ENCODE results near the gene TPCN2.
A peak's percentile ranks its signal among the peaks of the same experiment; 100 is the strongest.

Gene TPCN2

DNA sequence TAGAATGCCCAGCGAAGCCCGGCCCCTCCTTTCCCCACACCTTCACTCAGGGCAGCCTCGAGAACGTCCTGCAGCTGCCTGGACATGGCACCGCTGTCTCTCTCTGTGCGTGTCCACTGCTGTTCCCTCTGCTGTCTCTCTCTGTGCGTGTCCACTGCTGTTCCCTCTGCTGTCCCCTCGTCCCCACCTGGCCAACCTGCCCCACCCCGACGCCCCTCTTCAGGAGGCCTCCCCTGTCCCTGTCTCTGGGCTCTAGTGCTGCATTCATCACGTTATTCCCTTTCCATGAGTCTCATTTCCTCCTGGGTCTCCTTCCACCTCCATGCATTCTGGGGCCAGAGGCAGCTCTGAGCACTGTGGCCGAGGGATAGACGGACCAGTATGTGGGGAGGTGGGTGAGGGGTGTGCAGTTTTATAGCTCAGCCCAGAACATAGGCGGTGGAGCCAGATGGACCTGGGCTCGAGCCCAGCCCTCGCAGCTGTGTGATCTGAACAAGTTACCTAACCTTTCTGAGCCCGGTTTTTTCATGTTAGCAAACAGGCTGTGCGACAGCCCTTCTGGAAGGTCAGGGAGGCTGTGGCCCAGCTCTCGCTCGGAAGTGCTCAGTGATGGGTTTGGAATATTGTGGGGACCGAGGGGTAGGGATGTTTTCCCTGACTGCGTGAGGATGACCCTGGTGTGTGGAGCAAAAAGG, 65.1 kb downstream of the TPCN2 start:
- DNase-seq, result no peak

DNA sequence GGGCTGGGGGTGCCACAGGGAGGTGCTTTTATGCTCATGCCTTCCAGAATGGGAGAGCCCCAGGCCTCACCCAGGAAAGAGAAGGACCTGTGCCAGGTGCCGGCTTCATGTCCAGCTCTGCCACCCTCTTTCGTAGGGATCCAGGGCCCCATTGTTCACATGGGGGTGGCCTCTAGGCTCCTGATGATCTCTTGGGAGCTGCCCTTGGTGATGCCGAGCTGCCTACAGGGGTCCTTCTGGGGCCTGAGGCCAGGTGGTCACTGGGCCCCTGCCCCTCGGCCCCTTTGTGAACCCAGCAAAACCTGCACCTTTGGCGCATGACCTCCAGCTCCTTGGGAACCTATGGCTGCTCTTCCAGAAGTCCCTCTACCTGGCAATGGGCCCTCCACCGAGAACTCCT, 65.6 kb downstream of the TPCN2 start:
- DNase-seq, result no peak

DNA sequence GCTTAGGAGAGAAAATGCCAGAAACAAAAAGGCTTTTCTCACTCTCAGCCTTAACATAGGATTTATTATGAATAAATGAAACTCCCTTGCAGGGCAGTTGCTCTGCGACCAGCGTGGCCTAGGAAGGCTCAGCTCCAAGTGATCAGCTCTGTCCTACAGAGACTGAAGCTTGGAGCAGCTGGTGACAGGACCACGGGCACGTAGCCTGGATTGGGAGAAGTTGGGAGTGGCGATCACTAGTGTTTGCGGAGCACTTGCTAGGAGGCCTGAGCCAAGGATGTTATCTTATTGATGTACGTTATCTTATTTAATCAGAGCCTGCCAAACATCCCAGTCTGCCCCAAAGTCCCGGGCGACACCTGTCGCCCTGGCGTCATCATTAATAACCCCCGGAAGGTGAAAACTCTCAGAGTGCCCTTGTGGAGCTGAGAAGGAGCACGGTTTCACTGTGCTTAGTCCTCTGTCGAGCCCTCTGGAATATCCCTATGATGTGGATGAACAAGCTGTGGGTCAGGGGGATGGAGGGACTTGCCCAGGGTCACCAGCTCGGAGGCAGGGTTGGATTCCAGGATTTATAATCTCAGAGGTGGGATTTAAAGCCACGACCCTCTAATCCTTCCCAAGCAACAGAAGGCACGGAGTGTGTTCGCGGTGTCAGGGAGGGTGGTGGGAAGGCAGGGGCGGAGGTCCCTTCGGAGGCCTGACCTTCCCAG, 66.2 kb downstream of the TPCN2 start:
- DNase-seq, result no peak

DNA sequence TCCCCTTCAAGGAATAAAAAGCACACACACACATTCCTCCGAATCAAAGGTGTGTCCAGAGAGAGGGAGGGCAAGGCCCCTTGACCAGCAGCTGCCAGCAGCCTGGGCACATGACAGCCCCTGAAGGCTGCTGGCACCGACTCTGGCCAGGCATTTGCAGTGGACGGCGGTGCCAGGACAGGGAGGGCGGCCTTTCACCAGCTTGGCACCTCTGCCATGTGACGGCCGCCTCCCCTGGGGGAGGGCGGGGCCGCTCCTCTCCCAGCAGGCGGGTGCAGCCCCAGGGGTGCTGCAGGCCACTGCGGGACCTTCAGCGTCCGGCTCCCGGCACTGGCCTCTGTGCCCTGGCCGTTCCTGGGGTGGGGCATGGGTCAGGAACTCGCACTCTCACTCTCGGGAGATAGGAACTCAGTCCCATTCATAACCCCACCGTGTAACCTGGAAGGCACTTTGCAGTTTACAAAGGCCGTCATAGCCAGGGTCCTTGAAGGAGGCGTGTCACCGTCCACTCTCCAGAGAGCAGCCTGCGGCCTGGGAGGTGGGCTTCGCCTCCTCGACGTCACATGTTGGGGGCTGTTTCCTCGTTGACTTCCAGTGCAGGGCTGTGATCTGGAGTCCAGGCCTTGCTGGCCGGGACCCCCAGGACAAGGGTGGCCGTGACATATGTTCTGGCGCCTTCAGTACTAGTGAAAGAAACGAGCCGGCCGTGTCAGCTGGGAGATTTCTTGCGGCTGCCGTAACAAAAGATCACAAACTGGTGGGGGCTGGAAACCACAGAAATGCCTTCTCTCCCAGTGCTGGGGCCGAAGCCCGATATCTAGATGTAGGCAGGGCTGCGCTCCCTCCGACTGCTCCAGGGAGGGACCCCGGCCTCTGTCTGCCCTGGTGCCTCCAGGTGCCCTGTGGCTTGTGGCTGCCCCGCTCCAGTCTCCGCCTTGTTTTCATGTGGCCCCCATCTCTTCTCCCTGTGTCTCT, 67.1 kb downstream of the TPCN2 start:
- no peak for DNase-seq

DNA sequence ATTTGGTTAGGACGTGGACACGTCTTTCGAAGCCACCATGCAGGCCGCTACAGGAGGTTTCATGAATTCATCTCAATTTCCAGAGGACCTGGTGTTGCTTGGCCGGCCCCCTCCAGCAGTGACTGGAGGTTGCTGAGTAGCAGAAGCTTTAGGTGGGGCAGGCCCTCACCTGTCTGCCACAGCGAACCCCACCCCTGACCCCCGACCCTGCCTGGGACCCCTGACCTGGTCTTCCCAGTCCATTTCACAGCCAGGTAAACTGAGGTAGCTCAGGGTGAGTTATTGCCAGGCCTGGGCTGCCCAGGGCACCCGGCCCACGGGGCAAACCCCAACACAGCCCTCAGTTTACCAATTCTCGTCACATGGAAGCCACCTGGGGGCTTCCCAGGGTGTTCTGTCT, 67.9 kb downstream of the TPCN2 start:
- DNase-seq, result no peak

DNA sequence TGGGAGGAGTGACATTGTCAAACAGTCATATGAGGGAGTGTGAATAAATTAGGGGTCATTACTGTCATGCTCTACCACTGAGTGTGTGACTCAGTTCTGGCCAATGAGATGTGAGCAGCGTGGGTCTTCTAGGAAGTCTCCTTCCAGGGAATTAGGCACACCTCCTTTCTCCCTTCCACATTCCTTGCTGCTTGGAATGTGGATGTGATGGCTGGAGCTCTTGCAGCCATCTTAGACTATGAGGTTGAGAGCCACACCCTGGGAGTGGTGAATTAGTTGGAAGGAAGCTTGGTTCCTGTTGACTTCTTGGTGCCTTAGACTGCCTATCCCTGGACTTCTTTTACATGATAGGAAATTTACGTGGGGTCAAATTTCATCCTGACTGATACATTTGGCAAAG, 70.5 kb downstream of the TPCN2 start:
- DNase-seq, result no peak

DNA sequence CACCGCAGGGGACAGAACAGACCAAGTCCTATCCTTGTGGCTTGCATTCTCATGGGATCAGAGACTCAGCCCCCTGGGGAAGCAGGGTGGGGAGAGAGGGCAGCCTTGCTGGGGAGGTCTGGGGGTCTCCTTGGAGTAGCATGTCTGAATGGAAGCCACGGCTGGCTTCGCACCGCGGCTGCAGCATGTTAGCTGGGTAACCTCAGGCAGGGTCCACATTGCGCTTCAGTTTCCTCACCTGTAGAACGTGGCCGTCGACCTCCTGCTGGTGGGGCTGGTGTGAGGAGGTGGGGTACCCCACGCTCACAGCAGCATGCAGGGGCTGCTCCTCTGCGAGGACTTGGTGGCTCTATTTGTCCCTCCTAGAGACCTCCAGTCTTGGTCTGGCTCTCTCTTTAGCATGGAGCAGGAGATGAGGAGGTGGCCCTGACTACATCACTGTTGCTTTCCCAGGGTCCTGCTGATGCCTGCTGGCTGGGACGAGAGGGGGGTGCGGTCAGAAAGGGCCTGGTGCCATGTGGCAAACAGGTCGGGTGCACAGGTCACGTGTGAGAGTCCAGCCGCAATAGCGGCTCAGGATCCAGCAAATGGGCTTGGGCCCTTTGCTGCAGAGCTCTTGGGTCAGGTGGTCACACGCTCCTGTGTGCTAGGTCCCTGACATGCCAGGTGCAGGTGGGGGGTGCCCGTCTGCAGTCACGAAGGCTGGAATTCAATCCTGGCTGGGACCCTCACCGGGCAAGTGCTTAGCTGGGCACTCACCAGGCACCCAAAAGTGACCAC, 71.6 kb downstream of the TPCN2 start:
- DNase-seq, result no peak

DNA sequence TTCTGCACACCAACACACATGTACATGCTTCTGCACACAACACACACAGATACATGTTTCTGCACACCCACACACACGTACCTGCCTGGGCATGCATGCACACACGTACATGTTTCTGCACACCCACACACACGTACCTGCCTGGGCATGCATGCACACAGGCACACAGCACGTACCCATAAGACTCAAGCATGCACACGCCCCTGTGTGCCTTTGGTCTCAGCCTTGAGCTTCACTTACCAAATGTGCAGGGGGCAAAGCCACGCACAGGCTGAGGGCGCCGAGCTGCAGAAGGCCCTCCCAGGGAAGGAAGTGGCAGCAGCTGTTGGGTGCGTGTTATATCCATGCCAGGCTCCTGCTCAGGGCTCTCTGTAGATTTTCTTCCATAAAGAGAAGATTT, 72.3 kb downstream of the TPCN2 start:
- DNase-seq, result no peak

DNA sequence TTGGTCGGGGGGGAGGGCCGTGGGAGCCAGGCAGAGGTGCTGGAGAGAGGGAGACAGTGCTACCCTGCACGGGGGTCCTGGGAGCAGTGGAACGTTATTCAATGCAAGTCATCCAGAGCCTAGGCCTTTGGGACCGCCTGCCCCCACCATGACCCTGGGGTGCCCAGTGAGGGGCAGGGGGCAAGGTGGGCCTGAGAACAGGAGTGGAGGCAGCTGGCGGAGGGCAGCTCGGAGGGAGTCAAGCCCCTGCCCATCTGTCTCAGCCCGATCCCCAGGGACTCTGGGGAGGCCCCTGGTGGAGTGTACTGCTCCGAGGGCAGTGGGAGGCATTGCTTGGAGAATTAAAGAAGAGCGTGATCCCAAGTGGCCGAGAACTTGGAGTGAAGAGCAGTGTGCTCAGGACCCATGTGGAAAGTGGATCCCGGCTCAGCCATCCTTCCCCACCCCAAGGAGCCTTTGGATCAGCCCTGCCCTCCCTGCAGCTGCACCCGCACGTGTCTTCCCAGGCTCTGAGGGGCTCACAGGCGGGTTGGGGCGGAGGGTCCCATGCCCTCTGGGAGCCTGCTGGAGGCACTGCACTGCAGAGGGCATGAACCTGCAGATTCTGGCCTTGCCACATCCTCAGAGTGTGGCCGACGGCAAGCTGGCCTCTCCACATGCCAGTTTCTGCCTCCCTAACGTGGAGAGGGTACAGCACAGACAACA, 73.0 kb downstream of the TPCN2 start:
- no peak for DNase-seq

DNA sequence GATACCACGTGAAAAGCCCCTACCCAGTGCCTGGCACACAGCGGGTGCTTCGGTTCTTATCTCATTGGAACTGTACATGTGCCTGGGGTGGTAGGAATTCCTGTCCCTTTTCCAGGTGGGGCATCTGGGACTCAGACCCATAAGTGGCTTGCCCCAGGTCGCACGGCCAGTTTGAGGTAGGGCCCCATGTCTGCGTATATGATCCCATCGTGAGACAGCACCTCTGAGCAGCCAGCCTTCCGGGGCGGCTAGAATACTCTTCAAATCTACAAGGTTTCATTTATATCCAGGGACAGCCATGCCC, 73.5 kb downstream of the TPCN2 start:
- DNase-seq, result no peak

DNA sequence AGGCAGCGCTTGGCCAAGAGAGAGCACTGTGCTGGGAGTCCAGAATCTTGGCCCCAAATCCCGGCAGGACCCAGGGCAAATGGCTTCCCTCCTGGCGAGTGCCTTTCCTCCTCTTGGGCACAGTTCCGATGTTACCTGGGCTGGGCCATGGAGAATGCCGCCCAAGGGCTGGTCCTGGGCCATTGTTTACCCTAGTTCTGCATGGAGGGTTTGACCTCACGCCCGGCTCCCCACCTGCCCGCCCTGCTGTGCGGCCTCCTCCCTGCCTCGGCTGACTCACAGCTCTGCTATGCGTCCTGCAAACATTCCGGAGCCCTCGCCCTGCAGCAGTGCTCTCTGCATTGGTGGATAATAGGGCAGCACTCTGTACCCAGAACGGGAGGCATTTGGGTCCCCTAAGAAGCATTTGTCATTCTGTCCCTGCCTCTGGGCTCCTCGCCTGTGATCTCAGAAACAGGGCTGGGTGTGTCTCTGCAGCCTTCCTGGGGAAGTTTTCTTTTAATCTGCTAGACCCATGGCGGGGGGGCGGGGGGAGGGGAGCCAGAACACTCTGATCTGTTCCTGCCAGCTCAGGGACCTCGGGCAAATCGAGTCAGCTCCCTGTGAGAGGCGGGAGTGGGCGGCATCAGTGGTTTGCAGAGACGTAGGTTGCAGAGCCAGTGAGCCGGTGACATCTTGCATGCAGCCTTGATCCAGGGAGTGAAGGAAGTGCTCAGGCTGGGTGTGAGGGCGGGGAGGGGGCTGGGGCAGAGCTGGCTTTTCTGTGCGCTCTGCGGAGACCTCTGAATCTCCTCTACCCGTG, 74.1 kb downstream of the TPCN2 start:
- peak; percentile 54 for DNase-seq

DNA sequence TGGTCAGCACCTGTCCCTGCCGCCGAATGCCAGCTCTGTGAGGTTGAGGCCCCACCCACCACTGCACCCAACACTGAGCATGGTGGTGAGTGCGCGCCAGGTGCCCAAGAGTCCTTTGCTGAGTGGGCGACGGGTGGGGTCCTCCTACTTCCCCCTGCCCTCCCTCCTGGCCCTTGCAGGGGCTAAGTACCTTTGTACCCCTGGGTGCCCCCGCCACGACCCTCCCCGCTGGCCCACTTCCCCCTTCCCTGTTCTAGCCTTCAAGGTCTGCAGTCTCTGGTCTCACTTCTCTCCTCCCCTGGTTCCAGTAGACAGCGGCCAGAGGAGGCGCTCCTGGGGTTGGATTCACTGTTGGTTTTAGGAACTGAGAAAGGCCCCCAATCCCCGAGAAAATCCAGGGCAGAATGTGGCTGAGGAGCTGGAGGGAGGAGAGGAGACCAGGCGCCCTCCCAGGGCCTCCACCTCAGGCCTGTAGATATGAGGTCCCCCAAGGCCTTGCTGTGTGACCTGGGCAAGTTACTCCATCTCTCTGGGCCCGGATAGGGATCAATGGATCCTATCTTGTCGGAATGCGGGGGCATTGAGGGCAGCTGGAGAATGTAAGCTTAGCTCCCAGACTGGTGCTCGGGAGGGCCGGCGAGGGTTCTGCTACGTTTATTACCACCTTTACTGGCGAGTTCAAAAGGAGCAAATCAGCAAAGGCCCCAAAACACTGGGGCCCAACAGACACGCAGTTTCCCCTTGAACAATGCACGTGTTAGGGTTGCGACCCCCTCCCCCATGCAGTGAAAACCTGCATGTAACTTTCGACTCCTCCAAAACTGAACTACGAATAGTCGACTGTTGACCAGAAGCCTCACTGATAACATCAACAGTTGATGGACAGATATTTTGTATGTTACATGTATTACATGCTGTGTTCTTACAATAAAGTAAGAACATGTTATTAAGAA, 75.1 kb downstream of the TPCN2 start:
- DNase-seq, result no peak

DNA sequence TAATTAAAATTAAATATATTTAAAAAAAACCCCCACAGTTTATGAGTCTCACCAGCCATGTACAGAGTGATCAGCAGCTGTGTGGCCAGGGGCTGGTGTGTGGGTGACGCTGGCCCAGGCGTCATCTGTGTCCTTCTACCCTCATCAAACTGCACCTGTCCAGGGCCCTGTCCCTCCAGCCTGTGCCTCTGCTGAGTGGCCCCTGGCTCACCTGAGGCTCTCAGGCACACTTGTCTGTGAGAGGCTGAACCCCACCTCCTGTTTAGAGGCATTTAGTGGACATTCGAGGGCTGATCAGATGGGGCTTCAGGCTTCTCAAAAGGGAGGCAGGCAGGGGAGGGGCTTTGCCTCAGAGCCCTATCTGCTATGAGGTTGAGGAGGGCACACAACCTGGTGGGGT, 77.1 kb downstream of the TPCN2 start:
- DNase-seq, result no peak

DNA sequence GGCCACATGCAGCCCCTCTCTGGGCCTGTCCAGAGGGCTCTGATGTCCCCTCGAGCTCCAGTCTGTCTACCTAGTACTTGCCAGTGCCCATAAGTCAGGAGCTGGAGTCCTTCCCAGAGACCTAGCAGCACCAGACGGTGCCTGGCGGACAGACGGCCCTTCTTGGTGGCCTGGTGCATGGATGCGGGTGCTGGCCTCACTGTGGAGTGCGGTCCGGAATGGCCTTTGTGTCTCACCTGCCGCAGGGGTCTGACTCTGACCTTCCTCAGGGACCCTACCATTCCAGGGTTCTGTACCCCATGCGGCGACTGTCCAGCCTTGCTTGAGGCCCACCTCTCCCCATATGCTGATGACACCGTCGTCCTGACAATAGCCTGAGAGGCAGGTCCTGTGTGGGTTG, 77.6 kb downstream of the TPCN2 start:
- DNase-seq, result no peak

DNA sequence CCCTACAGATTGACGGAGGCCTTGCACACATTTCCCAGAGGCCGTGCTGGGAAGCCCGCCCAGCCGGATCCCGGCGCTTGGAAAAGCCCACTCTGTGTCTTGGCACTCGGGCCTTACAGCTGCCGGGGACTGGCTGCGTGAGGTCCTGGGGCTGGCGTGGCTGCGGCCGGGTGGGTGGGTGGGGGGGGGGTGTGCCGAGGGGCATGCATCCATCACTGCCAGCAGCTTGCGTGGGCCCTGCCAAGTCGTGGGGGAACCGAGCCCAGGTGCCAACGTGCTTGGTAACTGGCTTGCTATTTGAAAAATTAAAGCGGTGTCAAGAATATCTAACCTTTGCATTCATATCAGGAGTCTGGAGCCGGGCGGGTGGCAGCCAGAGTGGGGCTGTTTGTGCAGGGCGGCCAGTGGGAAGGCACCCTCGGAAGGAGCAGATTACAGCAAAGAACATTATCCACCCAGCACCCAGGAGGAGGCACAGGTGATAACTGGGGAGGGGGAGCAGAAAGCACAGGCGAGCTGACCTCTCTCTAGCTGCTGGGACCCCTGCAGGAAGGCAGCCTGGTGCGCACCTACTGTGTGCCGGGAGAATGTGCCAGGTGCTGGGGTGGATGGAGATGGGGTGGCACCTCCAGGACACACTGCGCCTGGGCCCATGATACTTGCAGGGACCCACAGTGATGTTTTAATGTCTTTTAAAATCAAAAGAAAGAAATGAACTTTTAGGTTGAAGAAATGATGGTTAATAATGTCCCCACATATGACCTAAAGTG, 78.5 kb downstream of the TPCN2 start:
- DNase-seq, result no peak

DNA sequence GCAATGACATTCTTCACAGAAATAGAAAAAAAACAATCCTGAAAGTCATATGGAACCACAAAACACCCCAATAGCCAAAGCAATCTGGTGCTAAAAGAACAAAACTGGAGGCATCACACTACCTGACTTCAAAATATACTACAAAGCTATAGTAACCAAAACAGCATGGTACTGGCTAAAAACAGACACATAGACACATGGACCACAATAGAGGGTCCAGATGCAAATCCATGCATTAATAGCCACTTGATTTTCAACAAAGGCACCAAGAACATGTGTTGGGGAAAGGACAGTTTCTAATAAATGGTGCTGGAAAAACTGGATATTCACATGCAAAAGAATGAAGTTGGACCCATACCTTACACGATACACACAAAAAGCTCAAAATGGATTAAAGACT, 79.2 kb downstream of the TPCN2 start:
- DNase-seq, result no peak

DNA sequence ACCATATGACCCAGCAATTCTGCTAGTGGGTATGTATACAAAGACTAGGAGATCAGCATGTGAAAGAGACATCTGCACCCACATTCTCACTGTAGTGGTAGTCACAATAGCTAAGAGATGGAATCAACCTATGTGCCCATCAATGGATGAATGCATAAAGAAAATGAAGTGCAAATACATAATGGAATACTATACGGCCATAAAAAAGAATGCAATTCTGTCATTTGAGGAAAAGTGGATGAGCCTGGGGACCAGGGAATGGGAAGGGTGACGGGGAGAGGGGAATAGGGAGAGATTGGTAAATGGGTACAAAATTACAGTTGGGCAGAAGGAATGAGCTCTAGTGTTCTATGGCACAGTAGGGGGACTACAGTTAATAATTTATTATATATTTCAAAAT, 80.3 kb downstream of the TPCN2 start:
- DNase-seq, result no peak

DNA sequence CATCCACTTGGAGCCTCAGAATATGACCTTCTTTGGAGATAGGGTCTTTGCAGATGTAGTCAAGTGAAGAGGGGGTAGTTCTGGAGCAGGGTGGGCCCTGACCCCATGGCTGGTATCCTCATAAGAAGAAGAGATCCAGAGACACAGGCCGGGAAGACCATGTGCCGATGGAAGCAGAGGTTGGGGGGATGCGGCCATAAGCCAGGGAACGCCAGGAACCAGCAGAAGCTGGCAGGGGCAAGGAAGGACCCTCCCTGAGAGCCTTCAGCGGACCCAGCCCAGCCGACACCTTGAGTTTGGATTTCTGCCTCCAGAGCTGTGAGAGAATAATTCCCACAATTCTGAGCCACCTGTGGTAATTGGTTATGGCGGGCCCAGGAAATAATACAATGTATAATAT, 80.9 kb downstream of the TPCN2 start:
- no peak for DNase-seq

DNA sequence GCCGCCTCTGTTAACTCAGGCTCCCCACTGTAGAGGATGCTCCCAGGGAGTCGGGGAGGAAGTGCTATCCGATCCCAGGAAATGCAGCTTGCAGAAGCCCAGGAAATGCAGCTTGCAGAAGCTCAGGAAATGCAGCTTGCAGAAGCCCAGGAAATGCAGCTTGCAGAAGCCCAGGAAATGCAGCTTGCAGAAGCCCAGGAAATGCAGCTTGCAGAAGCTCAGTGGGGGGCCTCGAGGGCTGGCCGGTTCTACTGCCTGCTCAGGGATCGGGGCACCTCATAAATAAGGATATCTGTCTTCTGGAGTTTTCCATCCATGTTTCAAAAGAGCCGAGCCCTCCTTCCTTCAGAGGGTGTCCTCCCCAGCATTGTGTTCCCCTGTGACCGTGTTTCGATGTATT, 81.9 kb downstream of the TPCN2 start:
- DNase-seq, result no peak

Data from retina (tissue), 1 donor.